Ascending aorta (tissue), 2 donors: ENCODE results near the gene RFESD. TPM values are rescaled to one million over a fixed set of nuclear protein-coding genes. Genes with fewer than 3 reads are reported as not detected.

Experiments used
- DNase-seq, 2 donors: peaks; one replicate each; pipeline ENCODE4 v3.0.0-alpha.2; 2019; ENCODE audit warnings: low spot score in 2 of 2
- H3K27ac ChIP-seq, 2 donors: fragments of 200-600 bp; sonication (generic); one replicate each; pipeline ENCODE4 v1.5.1; 2016 to 2017; ENCODE audit warnings: mild to moderate bottlenecking in 1 of 2
- H3K27me3 ChIP-seq: fragments of 200-600 bp; sonication (generic); one replicate; pipeline ENCODE4 v1.5.1; 2017
- H3K36me3 ChIP-seq, 2 donors: fragments of 200-600 bp; sonication (generic); one replicate each; pipeline ENCODE4 v1.5.1; 2016
- H3K4me1 ChIP-seq, 2 donors: fragments of 200-600 bp; sonication (generic); one replicate each; pipeline ENCODE4 v1.5.1; 2016 to 2017; ENCODE audit warnings: mild to moderate bottlenecking in 1 of 2
- H3K4me3 ChIP-seq, 2 donors: fragments of 200-600 bp; sonication (generic); one replicate each; pipeline ENCODE4 v1.5.1; 2016 to 2017; ENCODE audit warnings: mild to moderate bottlenecking in 1 of 2
- H3K9me3 ChIP-seq, 2 donors: fragments of 200-600 bp; sonication (generic); one replicate each; pipeline ENCODE4 v1.5.1; 2016
- intact Hi-C: fragments of 100-400 bp; cut with DNase I; formaldehyde crosslinking; loops from one replicate; pipeline ENCODE4 v1.15.1; 2023
- total RNA-seq: library from RNA; depleted of rRNA; stranded (reverse); fragments of >200 nt; gene quantifications from one replicate; pipeline ENCODE4 v1.1.0, GENCODE V29; 2016
- TF ChIP-seq, protein P1 (sequence below), 3 experiments: fragments of 200-600 bp in 2 of 3; fragments of 450-650 bp in 1 of 3; sonication (generic) in 2 of 3; IDR thresholded peaks; one replicate each; pipeline ENCODE4 v1.5.1; 2016 to 2019; ENCODE audit warnings: antibody characterized with exemption in 3 of 3, mild to moderate bottlenecking in 1 of 3, moderate library complexity in 1 of 3

The RFESD gene
- not detected for total RNA-seq

DNA sequence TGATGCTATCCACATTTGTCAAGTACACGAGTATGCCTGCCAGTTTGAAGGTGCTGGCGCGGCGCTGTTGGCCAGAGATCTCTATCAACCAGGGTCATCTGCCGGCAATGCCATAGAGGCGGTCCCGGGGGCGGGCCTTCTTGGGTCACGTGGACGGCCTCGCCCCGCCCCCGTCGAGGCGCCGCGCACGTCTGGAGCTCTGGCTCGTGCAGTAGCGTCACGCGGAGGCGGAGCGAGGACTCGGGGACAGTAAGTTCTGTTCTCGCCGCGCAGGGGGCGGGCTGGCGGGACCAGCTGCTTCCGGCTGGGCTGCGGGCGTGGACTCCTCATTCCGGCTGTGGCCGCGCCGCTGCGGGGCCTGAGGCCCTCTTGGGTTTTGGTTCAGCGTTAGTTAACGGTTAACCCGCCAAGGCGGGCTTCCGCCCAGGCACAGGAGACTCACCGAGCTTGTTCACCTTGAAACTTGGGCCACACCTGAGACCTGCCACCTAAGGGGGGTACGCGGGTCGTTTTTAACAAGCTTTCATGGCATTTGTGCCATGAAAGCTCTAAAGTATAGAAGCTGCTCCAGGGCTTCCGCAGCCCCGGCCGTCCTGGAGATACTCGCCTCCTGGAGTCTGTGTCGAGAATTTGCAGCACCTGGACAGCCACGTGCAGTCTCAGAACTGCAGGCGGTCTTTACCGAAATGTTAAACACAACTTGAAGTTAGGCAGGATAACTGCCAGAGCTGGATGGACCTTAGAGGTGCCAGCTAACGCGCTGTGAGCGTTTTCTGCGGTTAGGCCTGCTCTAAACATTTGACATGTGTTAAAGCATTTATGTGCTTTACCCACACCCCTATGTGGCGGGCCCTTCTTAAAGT is at the start of gene RFESD:
RFESD (plus strand) TSS at position 209 of the 863 bp plus-strand sequence. CDS start 5,495 bp downstream, outside the sequence.
- H3K27me3 ChIP-seq: no peaks in the 10 kb centered on the region
- H3K36me3 ChIP-seq: no peaks in the 10 kb centered on the region
- TF ChIP-seq, protein P1, sequence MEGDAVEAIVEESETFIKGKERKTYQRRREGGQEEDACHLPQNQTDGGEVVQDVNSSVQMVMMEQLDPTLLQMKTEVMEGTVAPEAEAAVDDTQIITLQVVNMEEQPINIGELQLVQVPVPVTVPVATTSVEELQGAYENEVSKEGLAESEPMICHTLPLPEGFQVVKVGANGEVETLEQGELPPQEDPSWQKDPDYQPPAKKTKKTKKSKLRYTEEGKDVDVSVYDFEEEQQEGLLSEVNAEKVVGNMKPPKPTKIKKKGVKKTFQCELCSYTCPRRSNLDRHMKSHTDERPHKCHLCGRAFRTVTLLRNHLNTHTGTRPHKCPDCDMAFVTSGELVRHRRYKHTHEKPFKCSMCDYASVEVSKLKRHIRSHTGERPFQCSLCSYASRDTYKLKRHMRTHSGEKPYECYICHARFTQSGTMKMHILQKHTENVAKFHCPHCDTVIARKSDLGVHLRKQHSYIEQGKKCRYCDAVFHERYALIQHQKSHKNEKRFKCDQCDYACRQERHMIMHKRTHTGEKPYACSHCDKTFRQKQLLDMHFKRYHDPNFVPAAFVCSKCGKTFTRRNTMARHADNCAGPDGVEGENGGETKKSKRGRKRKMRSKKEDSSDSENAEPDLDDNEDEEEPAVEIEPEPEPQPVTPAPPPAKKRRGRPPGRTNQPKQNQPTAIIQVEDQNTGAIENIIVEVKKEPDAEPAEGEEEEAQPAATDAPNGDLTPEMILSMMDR (IDR thresholded peaks at IDR 0.05): peak in 1 of 3 experiments; percentile 22
- peak within 1 kb of the TSS; percentile 83 to 91 for H3K27ac ChIP-seq
- peaks cover 0 to 4% of the 10 kb centered on the region in 2 donors for H3K4me1 ChIP-seq
- intact Hi-C loops: loop anchor here (2.0 to 10.0 kb wide), 8 partner anchors 26 to 1288 kb away; partner anchors contain the start of genes ARSK, CAST, ERAP1 and GPR150
- peak; percentile 97 to 100 for DNase-seq
- no peaks in the 10 kb centered on the region for H3K9me3 ChIP-seq
- peak within 1 kb of the TSS; percentile 59 to 77 for H3K4me3 ChIP-seq

DNA sequence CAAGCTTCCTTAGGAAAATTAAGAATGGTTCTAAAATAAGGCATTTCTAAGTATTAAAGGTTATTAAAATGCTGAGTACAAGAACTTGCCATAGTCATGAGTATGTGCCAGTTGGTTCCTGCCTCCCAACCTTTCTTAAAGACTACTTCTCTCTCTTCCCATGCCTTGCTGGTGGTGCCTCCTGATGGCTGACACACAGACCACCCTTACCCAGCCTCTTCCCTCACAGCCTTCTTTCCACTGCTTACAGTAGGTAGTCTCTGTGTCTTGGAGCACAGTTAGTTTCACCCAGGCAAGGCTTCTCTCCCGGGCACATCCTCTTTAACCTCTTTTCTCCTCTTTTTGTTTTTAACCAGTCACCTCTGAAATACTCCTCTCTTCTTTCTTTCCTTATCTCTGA is 47.3 kb upstream of the RFESD start:
- no peak overlapping the region for H3K27ac ChIP-seq
- no peaks in the 10 kb centered on the region for H3K9me3 ChIP-seq
- H3K27me3 ChIP-seq: no peaks in the 10 kb centered on the region
- TF ChIP-seq, protein P1 (IDR thresholded peaks at IDR 0.05): no peak
- no peak for DNase-seq
- H3K4me1 ChIP-seq: no peaks in the 10 kb centered on the region
- intact Hi-C loops: no loop called here
- H3K4me3 ChIP-seq: no peak overlapping the region
- no peaks in the 10 kb centered on the region for H3K36me3 ChIP-seq

DNA sequence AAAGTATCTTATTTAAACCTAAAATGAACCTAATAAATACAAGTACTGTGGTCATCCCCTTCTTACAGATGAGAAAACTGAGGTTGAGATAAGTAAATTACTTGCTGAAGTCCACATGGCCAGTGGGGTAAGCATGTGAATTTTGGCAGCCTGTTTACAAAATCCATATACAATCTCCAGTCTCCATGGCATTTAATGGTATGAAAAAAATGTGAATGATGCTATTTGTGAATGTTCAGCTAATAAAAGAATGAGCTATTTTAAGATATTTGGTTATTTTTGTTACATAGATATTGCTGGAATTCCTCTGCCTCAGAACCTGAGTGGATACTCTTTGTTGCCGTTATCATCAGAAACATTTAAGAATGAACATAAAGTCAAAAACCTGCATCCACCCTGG is 46.0 kb upstream of the RFESD start:
- H3K4me3 ChIP-seq: no peak overlapping the region
- H3K9me3 ChIP-seq: no peaks in the 10 kb centered on the region
- DNase-seq: no peak
- no peak overlapping the region for H3K27ac ChIP-seq
- no peaks in the 10 kb centered on the region for H3K36me3 ChIP-seq
- TF ChIP-seq, protein P1 (IDR thresholded peaks at IDR 0.05): no peak
- no peaks in the 10 kb centered on the region for H3K4me1 ChIP-seq
- H3K27me3 ChIP-seq: no peaks in the 10 kb centered on the region
- intact Hi-C loops: no loop called here

DNA sequence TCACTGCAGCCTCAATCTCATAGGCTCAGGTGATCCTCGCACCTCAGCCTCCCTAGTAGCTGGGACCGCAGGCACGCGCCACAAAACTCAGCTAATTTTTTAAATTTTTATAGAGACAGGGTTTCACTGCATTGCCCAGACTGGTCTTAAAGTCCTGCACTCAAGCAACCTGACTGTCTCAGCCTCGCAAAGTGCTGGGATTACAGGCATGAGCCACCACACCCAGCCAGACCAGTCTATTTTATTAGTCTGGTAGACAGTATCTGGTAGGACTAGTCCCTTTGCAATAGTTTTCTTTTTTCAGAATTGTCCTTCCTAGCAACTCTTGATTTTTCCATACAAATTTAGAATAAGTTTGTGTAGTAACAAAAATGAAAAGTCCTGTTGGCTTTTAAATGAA is 40.8 kb upstream of the RFESD start:
- H3K4me3 ChIP-seq: no peak overlapping the region
- TF ChIP-seq, protein P1 (IDR thresholded peaks at IDR 0.05): no peak
- H3K4me1 ChIP-seq: no peaks in the 10 kb centered on the region
- H3K36me3 ChIP-seq: no peaks in the 10 kb centered on the region
- H3K27ac ChIP-seq: no peak overlapping the region
- no peaks in the 10 kb centered on the region for H3K27me3 ChIP-seq
- no peaks in the 10 kb centered on the region for H3K9me3 ChIP-seq
- intact Hi-C loops: no loop called here
- no peak for DNase-seq

DNA sequence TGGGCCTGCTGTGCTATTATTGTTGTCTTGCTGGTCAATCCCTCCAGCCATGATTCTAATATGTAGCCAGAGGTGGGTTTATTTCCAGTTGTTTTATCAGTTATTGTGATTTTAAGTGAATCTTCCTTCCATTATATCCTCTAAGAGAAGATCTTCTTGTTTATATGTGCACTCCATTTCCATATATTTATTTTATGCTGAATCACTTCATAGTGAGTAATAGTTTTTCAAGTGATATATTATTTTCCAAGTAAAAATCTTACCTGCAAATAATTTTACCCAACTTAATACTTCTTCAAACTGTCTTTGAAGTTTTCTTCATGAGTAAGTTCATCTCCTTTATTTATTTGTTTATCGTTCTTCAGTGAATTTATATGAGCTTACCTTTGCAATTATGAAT is 40.2 kb upstream of the RFESD start:
- no peaks in the 10 kb centered on the region for H3K9me3 ChIP-seq
- TF ChIP-seq, protein P1 (IDR thresholded peaks at IDR 0.05): no peak
- no peak for DNase-seq
- H3K4me3 ChIP-seq: no peak overlapping the region
- H3K36me3 ChIP-seq: no peaks in the 10 kb centered on the region
- H3K27me3 ChIP-seq: no peaks in the 10 kb centered on the region
- no peak overlapping the region for H3K27ac ChIP-seq
- intact Hi-C loops: no loop called here
- H3K4me1 ChIP-seq: no peaks in the 10 kb centered on the region
